ENCODE measurements around the gene MAMDC4.

MAMDC4 gene

DNA sequence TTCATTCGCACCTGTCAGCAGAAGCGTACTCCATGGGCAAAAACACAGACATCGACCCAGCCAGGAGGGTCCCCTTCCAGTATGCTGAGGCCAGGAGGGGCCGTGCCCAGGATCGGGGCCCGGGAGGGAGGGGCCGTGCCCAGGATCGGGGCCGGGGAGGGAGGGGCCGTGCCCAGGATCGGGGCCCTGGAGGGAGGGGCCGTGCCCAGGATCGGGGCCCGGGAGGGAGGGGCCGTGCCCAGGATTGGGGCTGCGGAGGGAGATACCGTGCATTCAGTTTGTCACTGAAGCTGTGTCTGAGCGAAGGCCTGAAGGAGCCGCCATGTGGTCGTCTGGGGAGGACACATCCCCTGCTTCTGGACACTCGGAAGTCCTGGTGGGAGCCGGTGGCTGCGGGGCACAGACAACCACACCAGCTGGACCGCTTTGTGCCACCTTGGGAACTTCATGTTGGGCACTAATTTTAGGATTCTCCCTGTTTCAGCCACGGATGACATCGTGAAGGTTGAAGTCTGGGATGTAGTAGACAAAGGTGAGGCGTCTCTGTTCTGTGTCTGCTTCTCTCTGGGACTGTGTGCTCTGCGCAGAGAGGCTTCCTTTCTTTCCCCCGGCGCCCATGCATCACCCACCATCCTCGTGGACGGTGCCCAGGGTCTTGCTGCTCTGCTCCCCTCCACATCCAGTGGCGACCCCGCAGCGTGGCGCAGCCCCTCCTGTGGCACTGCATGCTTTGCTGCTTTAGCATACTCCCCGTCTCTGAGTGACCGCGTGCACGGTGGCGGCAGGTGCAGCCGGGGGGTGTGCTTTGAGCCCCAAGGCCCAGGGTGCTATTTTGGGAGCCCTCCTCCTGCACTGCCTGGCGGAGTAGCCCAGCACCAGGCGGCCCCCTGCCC is 26.6 kb upstream of the MAMDC4 start:
- Histone ChIP-seq H3K9me3 (no peaks in the 10 kb centered on the region), H3K4me2 (no peak overlapping the region), H3K27ac (no peak overlapping the region), H3K4me3 (no peak overlapping the region), H3K36me3 (peaks cover 99% of the 10 kb centered on the region), H3K9ac (no peak overlapping the region), H3K27me3 (no peaks in the 10 kb centered on the region), H4K20me1 (peaks cover 89% of the 10 kb centered on the region), H3K4me1 (no peaks in the 10 kb centered on the region)
- TF ChIP-seq Cebpa-rat (IDR thresholded peaks at IDR 0.05): no peak

- TF ChIP-seq Cebpa-rat (IDR thresholded peaks at IDR 0.05): no peak
- no peaks in the 10 kb centered on the region for H3K27me3 ChIP-seq
- H3K4me2 ChIP-seq: no peak overlapping the region
- H3K9ac ChIP-seq: no peak overlapping the region
- H3K4me1 ChIP-seq: no peaks in the 10 kb centered on the region
- H3K9me3 ChIP-seq: no peaks in the 10 kb centered on the region
- peaks cover 99% of the 10 kb centered on the region for H3K36me3 ChIP-seq
- peaks cover 89% of the 10 kb centered on the region for H4K20me1 ChIP-seq
- no peak overlapping the region for H3K4me3 ChIP-seq
- no peak overlapping the region for H3K27ac ChIP-seq
These were observed 26.0 kb upstream of the MAMDC4 start for GRCh38 chr9:136826188-136826541.

DNA sequence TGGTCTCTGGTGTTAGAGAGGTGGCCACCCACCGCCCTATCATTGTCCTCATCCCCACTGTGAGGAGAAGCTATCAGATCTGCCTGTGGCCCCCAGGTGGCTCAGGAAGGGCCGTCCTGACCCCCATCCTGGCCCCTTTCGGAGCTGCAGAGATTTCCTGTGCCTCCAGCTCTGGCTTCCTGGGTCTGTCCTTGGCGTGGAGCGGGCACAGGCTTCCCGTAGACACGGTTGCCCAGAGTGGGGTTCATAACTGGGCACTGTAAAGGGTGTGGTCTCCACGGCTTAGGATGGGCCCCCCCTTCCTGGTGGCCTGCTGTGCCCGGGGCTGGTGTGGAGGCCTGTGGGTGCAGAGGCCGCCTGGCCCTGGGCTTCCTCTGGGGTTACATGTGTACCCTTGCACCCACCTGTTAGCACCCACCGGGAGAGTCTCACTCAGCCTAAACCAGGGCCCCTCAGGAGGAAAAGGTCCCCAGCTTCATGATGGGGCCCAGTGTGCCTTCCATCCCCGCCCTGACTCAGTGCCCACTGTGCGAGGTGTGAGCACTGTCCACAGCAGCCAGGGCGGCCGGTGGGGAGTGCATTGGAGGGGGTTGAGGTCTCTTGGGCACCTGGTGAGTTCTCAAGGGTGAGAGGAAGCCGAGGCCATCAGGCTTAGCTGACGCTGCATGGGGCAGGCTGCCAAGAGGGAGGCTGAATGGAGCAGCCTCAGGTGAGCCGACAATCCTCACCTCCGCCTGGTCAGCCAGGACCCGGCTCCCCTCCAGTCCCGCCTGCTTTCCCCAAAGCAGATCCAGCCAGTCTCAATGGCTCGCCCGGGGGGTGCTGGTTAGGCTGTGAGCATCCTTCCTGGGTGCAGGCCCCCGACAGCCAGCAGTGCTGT is 25.2 kb upstream of the MAMDC4 start:
- TF ChIP-seq Cebpa-rat (IDR thresholded peaks at IDR 0.05): no peak
- no peak overlapping the region for H3K27ac ChIP-seq
- no peaks in the 10 kb centered on the region for H3K27me3 ChIP-seq
- H3K4me2 ChIP-seq: no peak overlapping the region
- H3K4me1 ChIP-seq: no peaks in the 10 kb centered on the region
- H4K20me1 ChIP-seq: peaks cover 89% of the 10 kb centered on the region
- no peaks in the 10 kb centered on the region for H3K9me3 ChIP-seq
- peaks cover 99% of the 10 kb centered on the region for H3K36me3 ChIP-seq
- no peak overlapping the region for H3K4me3 ChIP-seq
- no peak overlapping the region for H3K9ac ChIP-seq

DNA sequence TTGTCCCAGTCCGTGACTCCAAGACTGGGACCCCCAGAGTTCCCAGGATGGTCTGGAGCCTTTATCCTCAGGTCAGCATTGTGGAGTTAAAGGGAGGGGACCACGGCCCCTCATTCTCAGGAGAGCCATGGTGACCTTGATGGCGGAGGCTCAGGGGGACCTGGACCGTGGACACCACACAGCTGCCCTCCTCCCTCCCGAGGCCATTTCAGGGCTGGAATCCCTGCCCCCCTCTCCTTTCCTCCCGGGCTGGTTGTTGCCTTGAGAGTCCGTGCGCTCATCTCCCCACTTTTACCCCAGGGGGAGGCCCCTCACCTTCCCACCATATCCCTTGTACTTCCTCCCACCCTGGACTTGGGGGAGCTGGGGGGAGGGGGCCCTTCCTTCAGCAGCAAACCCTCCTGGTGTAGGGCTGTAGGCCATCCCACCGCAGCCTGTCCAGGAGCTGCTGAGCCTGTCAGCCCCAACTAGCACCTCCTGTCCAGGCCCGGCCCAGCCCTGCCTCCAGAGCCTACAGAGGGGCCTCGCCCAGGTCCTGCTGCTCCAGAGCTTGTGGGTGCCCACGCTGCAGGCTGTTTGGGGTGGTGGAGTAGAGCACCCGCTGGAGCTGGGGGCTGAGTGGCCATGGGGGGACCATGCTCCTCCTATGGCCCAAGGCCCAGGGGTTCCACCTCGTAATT is 24.2 kb upstream of the MAMDC4 start:
- H4K20me1 ChIP-seq: peaks cover 86% of the 10 kb centered on the region
- H3K27me3 ChIP-seq: no peaks in the 10 kb centered on the region
- no peak overlapping the region for H3K27ac ChIP-seq
- no peak overlapping the region for H3K4me2 ChIP-seq
- no peak overlapping the region for H3K9ac ChIP-seq
- H3K4me1 ChIP-seq: no peaks in the 10 kb centered on the region
- no peak for TF ChIP-seq Cebpa-rat (IDR thresholded peaks at IDR 0.05)
- H3K4me3 ChIP-seq: no peak overlapping the region
- peaks cover 99% of the 10 kb centered on the region for H3K36me3 ChIP-seq
- no peaks in the 10 kb centered on the region for H3K9me3 ChIP-seq

GRCh38 chr9:136828474-136829140 is 23.5 kb upstream of the MAMDC4 start:
- H3K9ac ChIP-seq: no peak overlapping the region
- no peaks in the 10 kb centered on the region for H3K4me1 ChIP-seq
- H3K9me3 ChIP-seq: no peaks in the 10 kb centered on the region
- H4K20me1 ChIP-seq: peaks cover 79% of the 10 kb centered on the region
- no peak overlapping the region for H3K4me2 ChIP-seq
- H3K4me3 ChIP-seq: no peak overlapping the region
- H3K27me3 ChIP-seq: no peaks in the 10 kb centered on the region
- H3K36me3 ChIP-seq: peaks cover 99% of the 10 kb centered on the region
- no peak overlapping the region for H3K27ac ChIP-seq
- no peak for TF ChIP-seq Cebpa-rat (IDR thresholded peaks at IDR 0.05)

DNA sequence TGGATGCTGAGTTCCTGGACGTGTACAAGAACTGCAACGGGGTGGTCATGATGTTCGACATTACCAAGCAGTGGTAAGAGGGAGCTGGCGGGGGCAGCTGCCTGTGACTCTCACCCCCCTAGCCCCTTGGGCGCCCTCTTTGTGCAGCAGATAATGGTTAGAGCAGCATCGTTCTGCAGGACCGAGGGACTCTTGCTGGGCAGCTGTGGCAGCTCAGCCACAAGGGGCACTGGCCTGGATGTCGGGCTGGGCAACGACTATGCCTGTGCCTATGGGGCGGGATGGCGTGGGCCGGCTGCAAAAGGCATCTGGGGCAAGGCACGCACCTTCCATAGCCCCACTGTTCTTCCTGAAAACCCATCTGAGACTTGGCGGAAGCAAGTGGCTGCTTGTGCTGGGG is 22.7 kb upstream of the MAMDC4 start:
- no peak for TF ChIP-seq Cebpa-rat (IDR thresholded peaks at IDR 0.05)
- no peak overlapping the region for H3K4me2 ChIP-seq
- H3K27ac ChIP-seq: no peak overlapping the region
- no peak overlapping the region for H3K9ac ChIP-seq
- no peaks in the 10 kb centered on the region for H3K9me3 ChIP-seq
- no peaks in the 10 kb centered on the region for H3K4me1 ChIP-seq
- peaks cover 99% of the 10 kb centered on the region for H3K36me3 ChIP-seq
- no peaks in the 10 kb centered on the region for H3K27me3 ChIP-seq
- H4K20me1 ChIP-seq: peaks cover 71% of the 10 kb centered on the region
- H3K4me3 ChIP-seq: no peak overlapping the region

GRCh38 chr9:136829981-136830885 is 21.9 kb upstream of the MAMDC4 start:
- Histone ChIP-seq H3K4me2 (no peak overlapping the region), H3K4me3 (no peak overlapping the region), H3K9ac (no peak overlapping the region), H3K4me1 (no peaks in the 10 kb centered on the region), H3K27me3 (no peaks in the 10 kb centered on the region), H3K27ac (no peak overlapping the region), H3K9me3 (no peaks in the 10 kb centered on the region), H4K20me1 (peaks cover 68% of the 10 kb centered on the region), H3K36me3 (peaks cover 97% of the 10 kb centered on the region)
- no peak for TF ChIP-seq Cebpa-rat (IDR thresholded peaks at IDR 0.05)

- H3K36me3 ChIP-seq: peaks cover 98% of the 10 kb centered on the region
These were observed 21.0 kb upstream of the MAMDC4 start for GRCh38 chr9:136831002-136831719.

More at GRCh38 chr9:136831002-136831719, 21.0 kb upstream of the MAMDC4 start:
- Histone ChIP-seq H3K9me3 (no peaks in the 10 kb centered on the region), H3K27ac (no peak overlapping the region), H3K9ac (no peak overlapping the region), H3K4me3 (no peak overlapping the region), H3K4me1 (no peaks in the 10 kb centered on the region), H3K4me2 (no peak overlapping the region), H3K27me3 (no peaks in the 10 kb centered on the region), H4K20me1 (peaks cover 66% of the 10 kb centered on the region)
- no peak for TF ChIP-seq Cebpa-rat (IDR thresholded peaks at IDR 0.05)

All from BLaER1 (cell line).